Activated CD8-positive, alpha-beta T cell treated with anti-CD3 and anti-CD28 coated beads for 36 hours (primary cell): ENCODE results near the gene ANLN. TPM values are rescaled to one million over a fixed set of nuclear protein-coding genes. Genes with fewer than 3 reads are reported as not detected.
"Not testable (repeated sequence)": the region's sequence is repeated elsewhere in the genome, so short reads cannot be mapped to it uniquely, and the experiment has no call there.

Experiments
- ATAC-seq: fragments of 200-7000 bp; cut with Tn5 transposase; one replicate; pipeline ENCODE4 v1.10.0; 2021; ENCODE audit warnings: mild to moderate bottlenecking, moderate library complexity
- CTCF ChIA-PET: fragments of 350-600 bp; sonication (Branson Sonifier 250); formaldehyde crosslinking; loops from one replicate; lab custom pipeline; 2021; ENCODE audit warnings: antibody characterized with exemption; lab: Charles Lee
- POLR2A ChIA-PET: fragments of 350-600 bp; sonication (Branson Sonifier 250); formaldehyde crosslinking; loops from one replicate; lab custom pipeline; 2021; ENCODE audit warnings: antibody characterized with exemption; lab: Charles Lee
- DNase-seq: peaks from one replicate; pipeline ENCODE4 v3.0.0-alpha.2; 2020
- H3K27ac Mint-ChIP-seq: one replicate; pipeline ENCODE4 v1.8.0; 2021; ENCODE audit warnings: mild to moderate bottlenecking, mixed read lengths
- H3K27me3 Mint-ChIP-seq: one replicate; pipeline ENCODE4 v1.8.0; 2021; ENCODE audit warnings: mixed read lengths
- H3K36me3 Mint-ChIP-seq: one replicate; pipeline ENCODE4 v1.8.0; 2021; ENCODE audit warnings: low read depth, mixed read lengths
- H3K4me1 Mint-ChIP-seq: one replicate; pipeline ENCODE4 v1.8.0; 2021; ENCODE audit warnings: low read depth, mixed read lengths
- H3K4me3 Mint-ChIP-seq: one replicate; pipeline ENCODE4 v1.8.0; 2021; ENCODE audit warnings: mild to moderate bottlenecking, moderate library complexity, mixed read lengths
- H3K9me3 Mint-ChIP-seq: one replicate; pipeline ENCODE4 v1.8.0; 2021; ENCODE audit warnings: mixed read lengths
- intact Hi-C: fragments of 100-400 bp; cut with micrococcal nuclease; formaldehyde crosslinking; loops from one replicate; pipeline ENCODE4 v1.10.0; 2022
- total RNA-seq, 2 experiments: library from RNA; stranded (reverse); gene quantifications; one replicate each; pipeline ENCODE4 v1.2.3, GENCODE V29; 2021
- TF ChIP-seq, protein P1 (sequence below): fragments of 200-600 bp; IDR thresholded peaks from one replicate; pipeline ENCODE4 v1.8.0; 2022; ENCODE audit warnings: antibody characterized with exemption, mild to moderate bottlenecking

The ANLN gene
- total RNA-seq, 2 experiments from 2014 or later, result 38.1 to 45.0 TPM

DNA sequence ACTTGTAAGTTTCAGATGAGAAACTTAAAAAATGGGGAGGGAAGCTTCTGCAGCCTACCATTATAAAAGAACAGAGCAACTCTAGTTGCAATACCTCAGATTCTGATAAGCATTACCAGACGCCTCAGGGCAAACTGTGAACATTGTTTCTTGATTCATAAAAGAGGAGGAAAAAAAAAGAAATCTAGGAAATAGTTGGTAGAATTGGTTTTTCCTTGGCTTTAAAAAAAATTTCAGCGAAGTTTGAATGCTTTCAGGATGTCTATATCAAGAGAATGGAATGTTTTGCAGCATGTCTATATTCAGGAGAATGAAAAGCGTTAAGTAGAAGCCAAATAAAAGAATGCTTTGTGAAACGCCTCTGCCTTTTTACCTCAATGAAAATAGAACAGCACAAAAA is 17.5 kb upstream of the ANLN start:
- POLR2A ChIA-PET, result no interaction called here
- intact Hi-C loops, result no loop called here
- peaks cover 1% of the 10 kb centered on the region for H3K9me3 Mint-ChIP-seq

DNA sequence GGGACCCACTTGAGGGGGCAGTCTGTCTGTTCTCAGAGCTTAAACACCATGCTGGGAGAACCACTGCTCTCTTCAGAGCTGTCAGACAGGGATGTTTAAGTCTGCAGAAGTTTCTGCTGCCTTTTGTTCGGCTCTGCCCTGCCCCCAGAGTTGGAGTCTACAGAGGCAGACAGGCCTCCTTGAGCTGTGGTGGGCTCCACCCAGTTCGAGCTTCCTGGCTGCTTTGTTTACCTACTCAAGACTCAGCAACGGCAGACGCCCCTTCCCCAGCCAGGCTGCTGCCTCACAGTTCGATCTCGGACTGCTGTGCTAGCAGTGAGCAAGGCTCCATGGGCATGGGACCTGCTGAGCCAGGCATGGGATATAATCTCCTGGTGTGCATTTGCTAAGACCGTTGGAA is 11.1 kb upstream of the ANLN start:
- POLR2A ChIA-PET, result interaction anchor here (1.1 kb wide), 1 partner anchor 11 kb away, joined by 3 read pairs; the partner anchor contains the start of gene ANLN
- H3K4me3 Mint-ChIP-seq, H3K27me3 Mint-ChIP-seq: not testable (repeated sequence)

More for the DNA sequence above, 17.5 kb upstream of the ANLN start:
- TF ChIP-seq, protein P1, sequence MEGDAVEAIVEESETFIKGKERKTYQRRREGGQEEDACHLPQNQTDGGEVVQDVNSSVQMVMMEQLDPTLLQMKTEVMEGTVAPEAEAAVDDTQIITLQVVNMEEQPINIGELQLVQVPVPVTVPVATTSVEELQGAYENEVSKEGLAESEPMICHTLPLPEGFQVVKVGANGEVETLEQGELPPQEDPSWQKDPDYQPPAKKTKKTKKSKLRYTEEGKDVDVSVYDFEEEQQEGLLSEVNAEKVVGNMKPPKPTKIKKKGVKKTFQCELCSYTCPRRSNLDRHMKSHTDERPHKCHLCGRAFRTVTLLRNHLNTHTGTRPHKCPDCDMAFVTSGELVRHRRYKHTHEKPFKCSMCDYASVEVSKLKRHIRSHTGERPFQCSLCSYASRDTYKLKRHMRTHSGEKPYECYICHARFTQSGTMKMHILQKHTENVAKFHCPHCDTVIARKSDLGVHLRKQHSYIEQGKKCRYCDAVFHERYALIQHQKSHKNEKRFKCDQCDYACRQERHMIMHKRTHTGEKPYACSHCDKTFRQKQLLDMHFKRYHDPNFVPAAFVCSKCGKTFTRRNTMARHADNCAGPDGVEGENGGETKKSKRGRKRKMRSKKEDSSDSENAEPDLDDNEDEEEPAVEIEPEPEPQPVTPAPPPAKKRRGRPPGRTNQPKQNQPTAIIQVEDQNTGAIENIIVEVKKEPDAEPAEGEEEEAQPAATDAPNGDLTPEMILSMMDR, result no peak
- Mint-ChIP-seq H3K4me3 (no peak overlapping the region), H3K4me1 (no peaks in the 10 kb centered on the region), H3K27ac (no peak overlapping the region), H3K27me3 (no peaks in the 10 kb centered on the region), H3K36me3 (no peaks in the 10 kb centered on the region)
- CTCF ChIA-PET, result interaction anchor here (0.7 kb wide), 1 partner anchor 804 kb away, joined by 5 read pairs; no protein-coding TSS in a partner anchor
- DNase-seq (no peak), ATAC-seq (no peak)

DNA sequence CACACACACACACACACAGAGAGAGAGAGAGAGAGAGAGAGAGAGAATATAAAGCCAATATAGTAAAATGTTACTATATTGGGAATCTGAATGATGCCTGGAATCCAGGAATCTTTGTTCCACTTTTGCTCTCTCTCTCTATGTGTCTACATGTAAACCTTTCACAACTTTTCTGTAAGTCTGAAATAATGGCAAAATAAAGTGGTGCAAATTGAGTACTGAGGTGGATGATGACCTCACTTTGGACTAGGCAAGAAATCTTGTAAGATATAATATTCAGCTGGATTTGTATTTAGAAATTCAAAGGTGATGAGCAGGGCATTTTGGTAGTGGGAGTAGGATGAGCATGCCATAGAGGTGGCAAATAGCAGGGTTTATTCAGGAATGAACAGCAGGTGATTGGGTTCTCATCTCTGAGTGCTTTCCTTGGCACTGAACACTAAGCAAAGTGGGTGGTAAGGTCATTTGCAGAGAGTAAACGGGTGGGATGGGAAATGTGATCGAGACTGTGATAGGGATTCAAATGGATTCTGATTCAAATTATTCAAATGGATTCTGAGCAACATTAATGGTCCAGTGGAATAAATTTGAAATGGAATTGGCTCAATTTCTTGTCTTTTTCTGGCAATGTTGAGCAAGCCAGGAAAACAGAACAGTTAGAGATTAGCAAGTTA is 9.7 kb upstream of the ANLN start:
- Mint-ChIP-seq H3K4me3 (no peak overlapping the region), H3K27ac (no peak overlapping the region), H3K9me3 (peaks cover 7% of the 10 kb centered on the region), H3K36me3 (peaks cover 6% of the 10 kb centered on the region), H3K4me1 (peaks cover 13% of the 10 kb centered on the region), H3K27me3 (no peaks in the 10 kb centered on the region)
- TF ChIP-seq, protein P1, result no peak
- DNase-seq (no peak), ATAC-seq (no peak)
- ChIA-PET CTCF (interaction anchor here (1.1 kb wide), 1 partner anchor 14 kb away, joined by 4 read pairs; a partner anchor contains a TSS), POLR2A (no interaction called here)
- intact Hi-C loops, result no loop called here

More for the DNA sequence above, 11.1 kb upstream of the ANLN start:
- H3K27ac Mint-ChIP-seq, H3K36me3 Mint-ChIP-seq, intact Hi-C loops, ATAC-seq, DNase-seq, H3K9me3 Mint-ChIP-seq: not testable (repeated sequence)
- CTCF ChIA-PET, result interaction anchor here (1.1 to 1.2 kb wide), 2 partner anchors 12 to 60 kb away, joined by 3 read pairs; a partner anchor contains a TSS
- peaks cover 13% of the 10 kb centered on the region for H3K4me1 Mint-ChIP-seq

DNA sequence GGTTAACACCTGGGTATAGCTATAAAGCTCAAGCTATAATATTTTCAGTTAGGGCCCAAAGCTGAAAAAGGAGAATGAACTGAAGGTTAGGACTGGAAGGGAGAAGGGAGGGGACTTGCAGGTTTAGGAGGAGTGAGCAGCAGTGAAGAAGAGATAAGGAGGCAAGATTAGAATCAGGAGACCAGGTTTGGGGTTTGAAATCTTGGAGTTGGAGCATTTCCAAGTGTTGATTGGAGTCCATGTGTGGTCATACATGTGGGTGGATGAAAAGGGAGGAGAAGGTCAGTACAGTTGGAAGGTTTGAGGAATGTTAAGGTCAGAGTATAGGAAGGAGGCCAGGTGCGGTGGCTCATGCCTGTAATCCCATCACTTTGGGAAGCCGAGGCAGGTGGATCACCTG is 8.6 kb upstream of the ANLN start:
- Mint-ChIP-seq H3K27me3 (no peaks in the 10 kb centered on the region), H3K36me3 (peaks cover 6% of the 10 kb centered on the region), H3K27ac (no peak overlapping the region), H3K4me3 (no peak overlapping the region), H3K9me3 (peaks cover 6% of the 10 kb centered on the region), H3K4me1 (peaks cover 13% of the 10 kb centered on the region)
- TF ChIP-seq, protein P1, result no peak
- ATAC-seq, result no peak
- ChIA-PET CTCF (interaction anchor here (1.1 kb wide), 1 partner anchor 14 kb away, joined by 3 read pairs; a partner anchor contains a TSS), POLR2A (no interaction called here)
- intact Hi-C loops, result no loop called here
- no peak for DNase-seq

DNA sequence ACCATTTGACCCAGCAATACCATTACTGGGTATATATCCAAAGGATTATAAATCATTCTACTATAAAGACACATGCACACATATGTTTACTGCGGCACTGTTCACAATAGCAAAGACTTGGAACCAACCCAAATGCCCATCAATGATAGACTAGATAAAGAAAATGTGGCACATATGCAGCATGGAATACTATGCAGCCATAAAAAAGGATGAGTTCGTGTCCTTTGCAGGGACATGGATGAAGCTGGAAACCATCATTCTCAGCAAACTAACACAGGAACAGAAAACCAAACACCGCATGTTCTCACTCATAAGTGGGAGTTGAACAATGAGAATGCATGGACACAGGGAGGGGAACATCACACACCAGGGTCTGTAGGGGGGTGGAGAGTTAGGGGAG is 6.4 kb upstream of the ANLN start:
- CTCF ChIA-PET, H3K4me3 Mint-ChIP-seq, H3K9me3 Mint-ChIP-seq, DNase-seq, H3K27me3 Mint-ChIP-seq, POLR2A ChIA-PET, intact Hi-C loops, ATAC-seq, H3K36me3 Mint-ChIP-seq, H3K27ac Mint-ChIP-seq: not testable (repeated sequence)
- H3K4me1 Mint-ChIP-seq, result peaks cover 13% of the 10 kb centered on the region

DNA sequence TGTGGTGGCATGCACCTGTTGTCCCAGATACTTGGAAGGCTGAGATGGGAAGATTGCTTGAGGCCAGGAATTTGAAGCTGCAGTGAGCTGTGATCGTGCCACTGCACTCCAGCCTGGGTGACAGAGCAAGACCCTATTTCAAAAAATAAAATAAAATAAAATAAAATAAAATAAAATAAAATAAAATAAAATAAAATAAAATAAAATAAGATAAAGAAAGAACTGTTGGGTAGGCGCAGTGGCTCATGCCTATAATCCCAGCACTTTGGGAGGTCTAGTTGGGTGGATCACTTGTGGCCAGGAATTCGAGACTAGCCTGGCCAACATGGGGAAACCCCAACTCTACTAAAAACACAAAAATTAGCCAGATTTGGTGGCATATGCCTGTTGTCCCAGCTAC is 4.0 kb upstream of the ANLN start:
- intact Hi-C loops, H3K9me3 Mint-ChIP-seq, H3K4me1 Mint-ChIP-seq, H3K27me3 Mint-ChIP-seq, POLR2A ChIA-PET, ATAC-seq, H3K4me3 Mint-ChIP-seq, H3K27ac Mint-ChIP-seq, DNase-seq, H3K36me3 Mint-ChIP-seq, CTCF ChIA-PET: not testable (repeated sequence)
